Liver (tissue), 3 donors: ENCODE measurements around the gene PADI6.

Experiments used
- EGR1 ChIP-seq, 2 donors: IDR thresholded peaks; 2 replicates each; pipeline ENCODE4 v1.6.1; 2016 to 2018; ENCODE audit warnings: antibody characterized with exemption in 2 of 2, low read depth in 2 of 2
- FOXA1 ChIP-seq: IDR thresholded peaks from 2 replicates; pipeline ENCODE4 v1.6.1; 2016; ENCODE audit warnings: antibody characterized with exemption
- FOXA2 ChIP-seq: IDR thresholded peaks from 2 replicates; pipeline ENCODE4 v1.6.1; 2016; ENCODE audit warnings: antibody characterized with exemption
- GABPA ChIP-seq, 2 donors: IDR thresholded peaks in 1 of 2; conservative IDR thresholded peaks in 1 of 2; 2 replicates each; pipeline ENCODE4 v1.6.1; 2016; ENCODE audit warnings: antibody characterized with exemption in 2 of 2, mild to moderate bottlenecking in 1 of 2, moderate library complexity in 1 of 2
- MAX ChIP-seq: IDR thresholded peaks from 2 replicates; pipeline ENCODE4 v1.6.1; 2016; ENCODE audit warnings: antibody characterized with exemption
- RAD21 ChIP-seq, 2 donors: IDR thresholded peaks; 2 replicates each; pipeline ENCODE4 v1.6.1; 2016; ENCODE audit warnings: antibody characterized with exemption in 2 of 2, mild to moderate bottlenecking in 2 of 2
- REST ChIP-seq: IDR thresholded peaks from 2 replicates; pipeline ENCODE4 v1.6.1; 2016; ENCODE audit warnings: antibody characterized with exemption, mild to moderate bottlenecking
- RXRA ChIP-seq, 2 donors: IDR thresholded peaks; 2 replicates each; pipeline ENCODE4 v1.6.1; 2017 to 2018; ENCODE audit warnings: antibody characterized with exemption in 2 of 2, mild to moderate bottlenecking in 1 of 2
- SP1 ChIP-seq: IDR thresholded peaks from 2 replicates; pipeline ENCODE4 v1.6.1; 2018; ENCODE audit warnings: antibody characterized with exemption, mild to moderate bottlenecking
- TAF1 ChIP-seq: conservative IDR thresholded peaks from 2 replicates; pipeline ENCODE4 v1.6.1; 2016; ENCODE audit warnings: antibody characterized with exemption, mild to moderate bottlenecking
- YY1 ChIP-seq: IDR thresholded peaks from 2 replicates; pipeline ENCODE4 v1.6.1; 2016; ENCODE audit warnings: antibody characterized with exemption, mild to moderate bottlenecking
- ZBTB33 ChIP-seq: IDR thresholded peaks from 2 replicates; pipeline ENCODE4 v1.6.1; 2016; ENCODE audit warnings: antibody characterized with exemption
- TF ChIP-seq, protein P1 (sequence below): fragments of 150-350 bp; IDR thresholded peaks from 2 replicates; pipeline ENCODE4 v1.5.1; 2017; ENCODE audit warnings: improper control_type of control experiment, low read depth, low read length; ENCODE audit not compliant: missing input control
- TF ChIP-seq, protein P2 (sequence below): IDR thresholded peaks from 2 replicates; pipeline ENCODE4 v1.6.1; 2016; ENCODE audit warnings: antibody characterized with exemption
- donor health status: healthy.
- donor health status: healthy.

GRCh38 chr1:17350928-17351446, 21.0 kb upstream of the PADI6 start:
- TF ChIP-seq RXRA (IDR thresholded peaks at IDR 0.05) (no peak), ZBTB33 (no peak), RAD21 (IDR thresholded peaks at IDR 0.05) (no peak), MAX (no peak), FOXA1 (no peak), SP1 (no peak), FOXA2 (no peak), EGR1 (IDR thresholded peaks at IDR 0.05; ENCODE audit: low read depth in 2 of 2) (no peak), REST (no peak), GABPA (IDR thresholded peaks at IDR 0.05 in 1 of 2, conservative IDR thresholded peaks at IDR 0.05 in 1 of 2) (no peak), TAF1 (no peak), YY1 (no peak)
- TF ChIP-seq, protein P1, sequence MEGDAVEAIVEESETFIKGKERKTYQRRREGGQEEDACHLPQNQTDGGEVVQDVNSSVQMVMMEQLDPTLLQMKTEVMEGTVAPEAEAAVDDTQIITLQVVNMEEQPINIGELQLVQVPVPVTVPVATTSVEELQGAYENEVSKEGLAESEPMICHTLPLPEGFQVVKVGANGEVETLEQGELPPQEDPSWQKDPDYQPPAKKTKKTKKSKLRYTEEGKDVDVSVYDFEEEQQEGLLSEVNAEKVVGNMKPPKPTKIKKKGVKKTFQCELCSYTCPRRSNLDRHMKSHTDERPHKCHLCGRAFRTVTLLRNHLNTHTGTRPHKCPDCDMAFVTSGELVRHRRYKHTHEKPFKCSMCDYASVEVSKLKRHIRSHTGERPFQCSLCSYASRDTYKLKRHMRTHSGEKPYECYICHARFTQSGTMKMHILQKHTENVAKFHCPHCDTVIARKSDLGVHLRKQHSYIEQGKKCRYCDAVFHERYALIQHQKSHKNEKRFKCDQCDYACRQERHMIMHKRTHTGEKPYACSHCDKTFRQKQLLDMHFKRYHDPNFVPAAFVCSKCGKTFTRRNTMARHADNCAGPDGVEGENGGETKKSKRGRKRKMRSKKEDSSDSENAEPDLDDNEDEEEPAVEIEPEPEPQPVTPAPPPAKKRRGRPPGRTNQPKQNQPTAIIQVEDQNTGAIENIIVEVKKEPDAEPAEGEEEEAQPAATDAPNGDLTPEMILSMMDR = no peak
- TF ChIP-seq, protein P2, sequence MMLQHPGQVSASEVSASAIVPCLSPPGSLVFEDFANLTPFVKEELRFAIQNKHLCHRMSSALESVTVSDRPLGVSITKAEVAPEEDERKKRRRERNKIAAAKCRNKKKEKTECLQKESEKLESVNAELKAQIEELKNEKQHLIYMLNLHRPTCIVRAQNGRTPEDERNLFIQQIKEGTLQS = no peak
